ENCODE measurements around the gene DENND1A. TPM values are rescaled to one million over a fixed set of nuclear protein-coding genes. Genes with fewer than 3 reads are reported as not detected.

Gene DENND1A
- total and polyA plus RNA-seq, 2 of the 13 experiments (the other 11 are each of a cell fraction or from before 2014, with no cell fraction given): 14.8 to 30.1 TPM

DNA sequence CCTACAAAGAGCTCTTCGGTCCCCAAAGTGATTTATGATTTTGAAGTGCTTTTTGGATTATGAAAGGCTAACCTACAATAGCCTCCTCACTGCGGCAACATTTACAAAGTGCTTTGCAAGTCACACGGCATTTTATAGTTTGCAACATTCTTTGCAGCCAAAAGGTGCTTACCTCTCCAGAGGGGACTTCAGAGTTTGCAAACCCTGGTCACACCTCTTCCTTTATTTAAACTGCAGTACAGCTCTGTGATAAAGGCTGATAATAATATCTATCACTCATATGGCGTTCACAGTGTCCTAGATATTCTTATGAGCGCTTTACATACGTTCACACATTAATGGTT lies 594.0 kb downstream of the DENND1A start (continued):
- TF ChIP-seq JUN (CRISPR knock-in tag; IDR thresholded peaks at IDR 0.05): no peak
- TF ChIP-seq ZNF446 (CRISPR knock-in tag; IDR thresholded peaks at IDR 0.05): no peak
- no peak for TF ChIP-seq ZNF850 (CRISPR knock-in tag; conservative IDR thresholded peaks at IDR 0.05)
- TF ChIP-seq, protein P1, sequence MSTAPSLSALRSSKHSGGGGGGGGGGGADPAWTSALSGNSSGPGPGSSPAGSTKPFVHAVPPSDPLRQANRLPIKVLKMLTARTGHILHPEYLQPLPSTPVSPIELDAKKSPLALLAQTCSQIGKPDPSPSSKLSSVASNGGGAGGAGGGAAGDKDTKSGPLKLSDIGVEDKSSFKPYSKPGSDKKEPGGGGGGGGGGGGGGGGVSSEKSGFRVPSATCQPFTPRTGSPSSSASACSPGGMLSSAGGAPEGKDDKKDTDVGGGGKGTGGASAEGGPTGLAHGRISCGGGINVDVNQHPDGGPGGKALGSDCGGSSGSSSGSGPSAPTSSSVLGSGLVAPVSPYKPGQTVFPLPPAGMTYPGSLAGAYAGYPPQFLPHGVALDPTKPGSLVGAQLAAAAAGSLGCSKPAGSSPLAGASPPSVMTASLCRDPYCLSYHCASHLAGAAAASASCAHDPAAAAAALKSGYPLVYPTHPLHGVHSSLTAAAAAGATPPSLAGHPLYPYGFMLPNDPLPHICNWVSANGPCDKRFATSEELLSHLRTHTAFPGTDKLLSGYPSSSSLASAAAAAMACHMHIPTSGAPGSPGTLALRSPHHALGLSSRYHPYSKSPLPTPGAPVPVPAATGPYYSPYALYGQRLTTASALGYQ (CRISPR knock-in tag; IDR thresholded peaks at IDR 0.05): no peak
- no peak for TF ChIP-seq TOE1 (CRISPR knock-in tag; IDR thresholded peaks at IDR 0.05)
- no peak for TF ChIP-seq NCOA5 (CRISPR knock-in tag; IDR thresholded peaks at IDR 0.05)
- TF ChIP-seq, protein P2, sequence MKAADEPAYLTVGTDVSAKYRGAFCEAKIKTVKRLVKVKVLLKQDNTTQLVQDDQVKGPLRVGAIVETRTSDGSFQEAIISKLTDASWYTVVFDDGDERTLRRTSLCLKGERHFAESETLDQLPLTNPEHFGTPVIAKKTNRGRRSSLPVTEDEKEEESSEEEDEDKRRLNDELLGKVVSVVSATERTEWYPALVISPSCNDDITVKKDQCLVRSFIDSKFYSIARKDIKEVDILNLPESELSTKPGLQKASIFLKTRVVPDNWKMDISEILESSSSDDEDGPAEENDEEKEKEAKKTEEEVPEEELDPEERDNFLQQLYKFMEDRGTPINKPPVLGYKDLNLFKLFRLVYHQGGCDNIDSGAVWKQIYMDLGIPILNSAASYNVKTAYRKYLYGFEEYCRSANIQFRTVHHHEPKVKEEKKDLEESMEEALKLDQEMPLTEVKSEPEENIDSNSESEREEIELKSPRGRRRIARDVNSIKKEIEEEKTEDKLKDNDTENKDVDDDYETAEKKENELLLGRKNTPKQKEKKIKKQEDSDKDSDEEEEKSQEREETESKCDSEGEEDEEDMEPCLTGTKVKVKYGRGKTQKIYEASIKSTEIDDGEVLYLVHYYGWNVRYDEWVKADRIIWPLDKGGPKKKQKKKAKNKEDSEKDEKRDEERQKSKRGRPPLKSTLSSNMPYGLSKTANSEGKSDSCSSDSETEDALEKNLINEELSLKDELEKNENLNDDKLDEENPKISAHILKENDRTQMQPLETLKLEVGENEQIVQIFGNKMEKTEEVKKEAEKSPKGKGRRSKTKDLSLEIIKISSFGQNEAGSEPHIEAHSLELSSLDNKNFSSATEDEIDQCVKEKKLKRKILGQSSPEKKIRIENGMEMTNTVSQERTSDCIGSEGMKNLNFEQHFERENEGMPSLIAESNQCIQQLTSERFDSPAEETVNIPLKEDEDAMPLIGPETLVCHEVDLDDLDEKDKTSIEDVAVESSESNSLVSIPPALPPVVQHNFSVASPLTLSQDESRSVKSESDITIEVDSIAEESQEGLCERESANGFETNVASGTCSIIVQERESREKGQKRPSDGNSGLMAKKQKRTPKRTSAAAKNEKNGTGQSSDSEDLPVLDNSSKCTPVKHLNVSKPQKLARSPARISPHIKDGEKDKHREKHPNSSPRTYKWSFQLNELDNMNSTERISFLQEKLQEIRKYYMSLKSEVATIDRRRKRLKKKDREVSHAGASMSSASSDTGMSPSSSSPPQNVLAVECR (CRISPR knock-in tag; IDR thresholded peaks at IDR 0.05; ENCODE audit: borderline replicate concordance): no peak
